K562 (cell line): ENCODE results near the gene USP1. TPM values are rescaled to one million over a fixed set of nuclear protein-coding genes. Genes with fewer than 3 reads are reported as not detected.

Experiments
- ATAC-seq: fragments of 200-7000 bp; cut with Tn5 transposase; 3 replicates; pipeline ENCODE4 v1.9.1; 2020; ENCODE audit warnings: moderate library complexity
- BruUV-seq: library from RNA; stranded (reverse); fragments of 400-500 nt; replicated peaks from 2 replicates; lab custom pipeline; 2021; lab: Mats Ljungman, UMichigan
- CTCF ChIA-PET: fragments of 300-600 bp; formaldehyde crosslinking; extraction: SDS; loops from one replicate; lab custom pipeline; 2021; ENCODE audit warnings: low intra/inter-chr PET ratio; lab: Yijun Ruan, JAX
- POLR2A ChIA-PET: fragments of 300-600, 350-650 bp; sonication (Branson Sonifier 250); formaldehyde crosslinking; extraction: SDS; loops from one replicate; lab custom pipeline; 2021; ENCODE audit warnings: antibody characterized with exemption, inconsistent platforms; lab: Yijun Ruan, JAX
- DNase-seq, 4 experiments: peaks; one replicate each; pipeline versions ENCODE4 v3.0.0 to v3.0.0-alpha.2; 2011 to 2018; ENCODE audit warnings: low spot score in 3 of 4, mixed read lengths in 3 of 4; ENCODE audit errors: extremely low read depth in 1 of 4
- FAIRE-seq: peaks from 2 replicates; lab custom pipeline; 2011; peaks lifted over from hg19 to GRCh38; lab: Jason Lieb, UNC
- H2AFZ ChIP-seq: 2 replicates; pipeline ENCODE4 v1.6.0; 2011; ENCODE audit warnings: low read depth, low read length, control low read depth, inconsistent platforms
- H3K27ac ChIP-seq: fragments of 200-600 bp; 3 replicates; pipeline ENCODE4 v1.8.0; 2011; ENCODE audit warnings: low read depth, mild to moderate bottlenecking, control low read depth, inconsistent platforms, low read length, moderate library complexity, mixed read lengths; ENCODE audit errors: extremely low read depth
- H3K27me3 ChIP-seq, 2 experiments: fragments of 300-600 bp in 1 of 2; 2 replicates in 1 of 2; 3 replicates in 1 of 2; pipeline versions ENCODE4 v1.6.0 to v1.8.0; 2011; ENCODE audit warnings: inconsistent platforms in 2 of 2, low read length in 2 of 2, mild to moderate bottlenecking in 1 of 2, mixed read lengths in 1 of 2, moderate library complexity in 1 of 2; ENCODE audit not compliant: control insufficient read depth in 2 of 2, insufficient read depth in 2 of 2
- H3K36me3 ChIP-seq: fragments of 300-600 bp; 3 replicates; pipeline ENCODE4 v1.8.0; 2011; ENCODE audit warnings: mild to moderate bottlenecking, low read length, inconsistent platforms; ENCODE audit not compliant: control insufficient read depth, insufficient read depth
- H3K4me1 ChIP-seq, 2 experiments: fragments of 200-600 bp in 1 of 2; replicated peaks in 1 of 2; 2 replicates in 1 of 2; 3 replicates in 1 of 2; pipeline versions ENCODE4 v1.5.1 to v1.8.0; 2011; ENCODE audit warnings: inconsistent platforms in 2 of 2, low read length in 2 of 2, mild to moderate bottlenecking in 1 of 2, mixed read lengths in 1 of 2, moderate library complexity in 1 of 2; ENCODE audit not compliant: control insufficient read depth in 2 of 2, insufficient read depth in 2 of 2
- H3K4me2 ChIP-seq: 2 replicates; pipeline ENCODE4 v1.6.1; 2011; ENCODE audit warnings: low read length, control low read depth, inconsistent platforms, mixed read lengths; ENCODE audit not compliant: insufficient read depth
- H3K4me3 ChIP-seq: fragments of 200-600 bp; sonication (generic), shearing (Covaris generic); 2 replicates; pipeline ENCODE4 v1.5.1; 2016; ENCODE audit warnings: control low read depth, inconsistent platforms
- H3K79me2 ChIP-seq: fragments of 200-600 bp; 3 replicates; pipeline ENCODE4 v1.8.0; 2011; ENCODE audit warnings: low read length, inconsistent platforms; ENCODE audit not compliant: control insufficient read depth, insufficient read depth
- H3K9ac ChIP-seq, 2 experiments: 2 replicates each; pipeline versions ENCODE4 v1.6.0 to v1.6.1; 2011; ENCODE audit warnings: low read depth in 2 of 2, low read length in 2 of 2, control low read depth in 1 of 2, inconsistent platforms in 1 of 2, mild to moderate bottlenecking in 1 of 2, mixed read lengths in 1 of 2; ENCODE audit not compliant: insufficient read depth in 1 of 2
- H3K9me1 ChIP-seq: one replicate; pipeline ENCODE4 v1.6.0; 2011; ENCODE audit warnings: inconsistent platforms, mild to moderate bottlenecking, low read length, moderate library complexity; ENCODE audit not compliant: control insufficient read depth, insufficient read depth
- H3K9me3 ChIP-seq: replicated peaks from 2 replicates; pipeline ENCODE4 v1.5.1; 2011; ENCODE audit warnings: low read depth, low read length, inconsistent platforms; ENCODE audit not compliant: control insufficient read depth, insufficient read depth
- H4K20me1 ChIP-seq: replicated peaks from 2 replicates; pipeline ENCODE4 v1.6.1; 2011; ENCODE audit warnings: low read length, inconsistent platforms, mixed read lengths; ENCODE audit not compliant: control insufficient read depth, insufficient read depth
- CBX3 ChIP-seq, 2 experiments: IDR thresholded peaks; 1 replicate in 1 of 2; 2 replicates in 1 of 2; pipeline ENCODE4 v1.6.1; 2012; ENCODE audit warnings: inconsistent platforms in 2 of 2, low read length in 2 of 2, borderline replicate concordance in 1 of 2, control low read depth in 1 of 2
- HNRNPH1 ChIP-seq: fragments of 200-400 bp; formaldehyde crosslinking; optimal IDR thresholded peaks from 2 replicates; pipeline ENCODE3; 2017; ENCODE audit warnings: low read depth, mild to moderate bottlenecking, low read length, moderate library complexity
- PHB ChIP-seq: fragments of 250-450 bp; sonication (Bioruptor Pico); IDR thresholded peaks from 2 replicates; pipeline ENCODE4 v1.5.0; 2021
- RBM22 ChIP-seq: fragments of 200-400 bp; formaldehyde crosslinking; IDR thresholded peaks from 2 replicates; pipeline ENCODE4 v1.6.1; 2018; ENCODE audit warnings: low read length, low read depth; ENCODE audit not compliant: poor library complexity, severe bottlenecking
- ZBTB40 ChIP-seq, 2 experiments: fragments of 450-650 bp in 1 of 2; sonication (generic) in 1 of 2; formaldehyde crosslinking in 1 of 2; IDR thresholded peaks; 2 replicates each; pipeline versions ENCODE4 v1.7.1 to v1.9.0; 2016 to 2022; ENCODE audit warnings: inconsistent platforms in 1 of 2, mild to moderate bottlenecking in 1 of 2, missing genetic modification reagents in 1 of 2
- WGBS: fragments of 100-300 bp; shearing (Covaris generic); methylation state at CpG from one replicate; pipeline ENCODE4 v1.1.6; 2016; ENCODE audit warnings: low coverage, mixed read lengths; ENCODE audit not compliant: insufficient coverage; ENCODE audit errors: missing lambda C conversion rate; 5-methylcytosine and 5-hydroxymethylcytosine counted together
- in situ Hi-C: fragments of 300-500 bp; cut with MboI; formaldehyde crosslinking; loops from 4 replicates; pipeline ENCODE4 v1.15.0; 2018; ENCODE audit warnings: inconsistent platforms, mixed read lengths
- intact Hi-C: fragments of 100-400 bp; cut with micrococcal nuclease; formaldehyde crosslinking; loops from 2 replicates; pipeline ENCODE4 v1.14.2; 2022
- polyA plus RNA-seq, 8 experiments: library from polyadenylated mRNA; depleted of rRNA in 4 of 8; stranded (reverse) in 5 of 8; unstranded in 3 of 8; fragments of >200 nt; fragmentation: Nextera tagmentation in 2 of 8; fragmentation: Illumina TruSeq in 1 of 8; extraction: Ambion mirVana in 2 of 8; extraction: Trizol in 1 of 8; gene quantifications; 2 replicates each; pipeline versions ENCODE4 v1.2.1 to v1.2.3, GENCODE V29; 2011 to 2014; ENCODE audit warnings: inconsistent platforms in 1 of 8, missing spikeins in 1 of 8
- total RNA-seq, 7 experiments: library from RNA; depleted of rRNA in 6 of 7; stranded (reverse); fragments of >200 nt in 6 of 7; fragmentation: Illumina TruSeq in 2 of 7; extraction: Trizol in 2 of 7; gene quantifications; 2 replicates each; pipeline versions ENCODE4 v1.2.1 to v1.2.3, GENCODE V29; 2011 to 2021; ENCODE audit warnings: low replicate concordance in 1 of 7
- TF ChIP-seq, protein P1 (sequence below): fragments of 250-450 bp; sonication (Bioruptor Pico); IDR thresholded peaks from 2 replicates; pipeline ENCODE4 v1.8.0; 2021; ENCODE audit warnings: mild to moderate bottlenecking, moderate library complexity

The USP1 gene
- total and polyA plus RNA-seq, 9 of the 15 experiments (the other 6 are each of a cell fraction or from before 2014, with no cell fraction given): 27.3 to 87.9 (median 51.7) TPM

GRCh38 chr1:62493656-62494055 is 56.8 kb downstream of the USP1 start:
- no peak overlapping the region for H3K4me3 ChIP-seq
- H3K9me3 ChIP-seq: no peaks in the 10 kb centered on the region
- no peak overlapping the region for H3K27ac ChIP-seq
- ChIA-PET CTCF (no interaction called here), POLR2A (no interaction called here)
- WGBS: 92% methylated on average over 3 of the region's 3 CpGs
- in situ Hi-C loops (no loop called here), intact Hi-C loops (no loop called here)
- H3K9me1 ChIP-seq: no peaks in the 10 kb centered on the region
- no peaks in the 10 kb centered on the region for H3K27me3 ChIP-seq
- no peaks in the 10 kb centered on the region for H3K79me2 ChIP-seq
- no peak for TF ChIP-seq RBM22
- no peak for TF ChIP-seq ZBTB40 (IDR thresholded peaks at IDR 0.05)
- TF ChIP-seq ZBTB40 (CRISPR knock-in tag; IDR thresholded peaks at IDR 0.05): no peak
- TF ChIP-seq CBX3 (IDR thresholded peaks at IDR 0.05; ENCODE audit: borderline replicate concordance in 1 of 2, low read length in 2 of 2): no peak
- TF ChIP-seq HNRNPH1: no peak
- TF ChIP-seq, protein P1, sequence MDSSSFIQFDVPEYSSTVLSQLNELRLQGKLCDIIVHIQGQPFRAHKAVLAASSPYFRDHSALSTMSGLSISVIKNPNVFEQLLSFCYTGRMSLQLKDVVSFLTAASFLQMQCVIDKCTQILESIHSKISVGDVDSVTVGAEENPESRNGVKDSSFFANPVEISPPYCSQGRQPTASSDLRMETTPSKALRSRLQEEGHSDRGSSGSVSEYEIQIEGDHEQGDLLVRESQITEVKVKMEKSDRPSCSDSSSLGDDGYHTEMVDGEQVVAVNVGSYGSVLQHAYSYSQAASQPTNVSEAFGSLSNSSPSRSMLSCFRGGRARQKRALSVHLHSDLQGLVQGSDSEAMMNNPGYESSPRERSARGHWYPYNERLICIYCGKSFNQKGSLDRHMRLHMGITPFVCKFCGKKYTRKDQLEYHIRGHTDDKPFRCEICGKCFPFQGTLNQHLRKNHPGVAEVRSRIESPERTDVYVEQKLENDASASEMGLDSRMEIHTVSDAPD: no peak
- TF ChIP-seq PHB (CRISPR knock-in tag): no peak
- no peak overlapping the region for H3K9ac ChIP-seq
- H4K20me1 ChIP-seq: no peaks in the 10 kb centered on the region
- peaks cover 3% of the 10 kb centered on the region; the same call in 2 of the 3 replicates for H3K36me3 ChIP-seq
- DNase-seq (no peak), ATAC-seq (no peak), FAIRE-seq (no peak)
- no peak overlapping the region for H2AFZ ChIP-seq
- no TSS peak for BruUV-seq
- no peaks in the 10 kb centered on the region for H3K4me1 ChIP-seq
- no peak overlapping the region for H3K4me2 ChIP-seq
